HepG2 (cell line): ENCODE measurements around the gene RBBP8NL. TPM values are rescaled to one million over a fixed set of nuclear protein-coding genes. Genes with fewer than 3 reads are reported as not detected.

ENCODE experiments used
- AKNA ChIP-seq: sonication (generic); formaldehyde crosslinking; IDR thresholded peaks from 2 replicates; pipeline ENCODE4 v1.4.0; 2020; ENCODE audit warnings: missing genetic modification reagents, borderline replicate concordance
- ATF7 ChIP-seq, 2 experiments: fragments of 450-650 bp in 1 of 2; sonication (generic) in 1 of 2; formaldehyde crosslinking in 1 of 2; IDR thresholded peaks; 2 replicates each; pipeline versions ENCODE4 v1.4.0 to v1.6.1; 2016 to 2020; ENCODE audit warnings: antibody characterized with exemption in 1 of 2, mild to moderate bottlenecking in 1 of 2, missing genetic modification reagents in 1 of 2
- BRF2 ChIP-seq: sonication (generic); formaldehyde crosslinking; IDR thresholded peaks from 2 replicates; pipeline ENCODE4 v1.8.1; 2022; ENCODE audit warnings: mild to moderate bottlenecking, missing genetic modification reagents
- DPF2 ChIP-seq: sonication (generic); formaldehyde crosslinking; IDR thresholded peaks from 2 replicates; pipeline ENCODE4 v1.4.0; 2020; ENCODE audit warnings: mild to moderate bottlenecking, low read depth, missing genetic modification reagents, borderline replicate concordance
- GABPB1 ChIP-seq: IDR thresholded peaks from 2 replicates; pipeline ENCODE4 v1.6.1; 2016; ENCODE audit warnings: mild to moderate bottlenecking, missing genetic modification reagents, moderate library complexity, missing compliant biosample characterization
- GTF2F1 ChIP-seq: fragments of 150-350 bp; IDR thresholded peaks from 2 replicates; pipeline ENCODE4 v1.6.1; 2014; ENCODE audit warnings: low read length
- HHEX ChIP-seq: IDR thresholded peaks from 2 replicates; pipeline ENCODE4 v1.6.1; 2016; ENCODE audit warnings: control low read depth
- HNRNPH1 ChIP-seq: fragments of 200-400 bp; formaldehyde crosslinking; optimal IDR thresholded peaks from 2 replicates; pipeline ENCODE3; 2017; ENCODE audit warnings: mild to moderate bottlenecking, low read depth, low read length
- MED8 ChIP-seq: sonication (generic); formaldehyde crosslinking; IDR thresholded peaks from 2 replicates; pipeline ENCODE4 v1.8.1; 2023; ENCODE audit warnings: mild to moderate bottlenecking, missing genetic modification reagents; ENCODE audit not compliant: insufficient replicate concordance
- THAP11 ChIP-seq: IDR thresholded peaks from 2 replicates; pipeline ENCODE4 v1.6.1; 2016; ENCODE audit warnings: missing biosample characterization, missing genetic modification reagents
- ZBTB4 ChIP-seq: sonication (generic); formaldehyde crosslinking; IDR thresholded peaks from 2 replicates; pipeline ENCODE4 v1.4.0; 2020; ENCODE audit warnings: missing genetic modification reagents, mild to moderate bottlenecking, borderline replicate concordance
- ZNF12 ChIP-seq: sonication (generic); formaldehyde crosslinking; IDR thresholded peaks from 2 replicates; pipeline ENCODE4 v1.5.0; 2020; ENCODE audit warnings: missing genetic modification reagents
- ZNF224 ChIP-seq: sonication (generic); formaldehyde crosslinking; IDR thresholded peaks from 2 replicates; pipeline ENCODE4 v1.5.0; 2020; ENCODE audit warnings: mild to moderate bottlenecking, missing genetic modification reagents
- ZNF230 ChIP-seq: sonication (generic); formaldehyde crosslinking; IDR thresholded peaks from 2 replicates; pipeline ENCODE4 v1.4.0; 2020; ENCODE audit warnings: mild to moderate bottlenecking, missing genetic modification reagents
- ZNF543 ChIP-seq: sonication (generic); formaldehyde crosslinking; IDR thresholded peaks from 2 replicates; pipeline ENCODE4 v1.4.0; 2020; ENCODE audit warnings: mild to moderate bottlenecking, missing genetic modification reagents
- ZNF569 ChIP-seq: sonication (generic); formaldehyde crosslinking; IDR thresholded peaks from 2 replicates; pipeline ENCODE4 v1.5.0; 2020; ENCODE audit warnings: mild to moderate bottlenecking, missing genetic modification reagents, moderate library complexity, borderline replicate concordance
- ZNF597 ChIP-seq: sonication (generic); formaldehyde crosslinking; IDR thresholded peaks from 2 replicates; pipeline ENCODE4 v1.5.0; 2020; ENCODE audit warnings: missing genetic modification reagents
- ZNF7 ChIP-seq: IDR thresholded peaks from 2 replicates; pipeline ENCODE4 v1.6.1; 2016; ENCODE audit warnings: missing biosample characterization, missing genetic modification reagents
- ZNF720 ChIP-seq: sonication (generic); formaldehyde crosslinking; IDR thresholded peaks from 2 replicates; pipeline ENCODE4 v1.4.0; 2020; ENCODE audit warnings: missing genetic modification reagents
- polyA plus RNA-seq, 8 experiments: library from polyadenylated mRNA; depleted of rRNA in 3 of 8; stranded (reverse) in 7 of 8; unstranded in 1 of 8; fragments of >200 nt; fragmentation: Illumina TruSeq in 4 of 8; extraction: Trizol in 4 of 8; gene quantifications; 2 replicates each; pipeline versions ENCODE4 v1.2.1 to v1.2.3, GENCODE V29; 2011 to 2016; ENCODE audit warnings: low read depth in 4 of 8, missing spikeins in 1 of 8, mixed read lengths in 1 of 8; ENCODE audit not compliant: insufficient read depth in 1 of 8
- total RNA-seq, 5 experiments: library from RNA; depleted of rRNA; stranded (reverse); fragments of >200 nt; fragmentation: Illumina TruSeq; extraction: Trizol; gene quantifications; 2 replicates each; pipeline ENCODE4 v1.2.3, GENCODE V29; 2016; ENCODE audit warnings: low read depth in 1 of 5

RBBP8NL gene
- total and polyA plus RNA-seq, 2 of the 13 experiments (the other 11 are each of a cell fraction or from before 2014, with no cell fraction given) = 0.69 to 0.86 TPM

GRCh38 chr20:62382306-62383198 is 44.8 kb downstream of the RBBP8NL start (continued):
- TF ChIP-seq ZNF543 (CRISPR knock-in tag) (no peak), ZNF12 (peak; percentile 76), ZNF7 (no peak), ZNF230 (no peak), AKNA (no peak), BRF2 (CRISPR knock-in tag) (no peak), THAP11 (CRISPR knock-in tag) (peak; percentile 77), ATF7 (IDR thresholded peaks at IDR 0.05) (no peak), ATF7 (CRISPR knock-in tag; IDR thresholded peaks at IDR 0.05) (no peak), ZNF720 (CRISPR knock-in tag) (no peak), GABPB1 (CRISPR knock-in tag) (peak; percentile 72), DPF2 (CRISPR knock-in tag) (no peak), HNRNPH1 (no peak), MED8 (CRISPR knock-in tag) (peak; percentile 36), ZNF569 (no peak), GTF2F1 (no peak), ZNF597 (CRISPR knock-in tag) (no peak), ZBTB4 (CRISPR knock-in tag) (peak; percentile 69; the same call in 1 of the 2 replicates), ZNF224 (no peak), HHEX (CRISPR knock-in tag) (no peak)
